Upper lobe of left lung (tissue), 6 donors: ENCODE results near the gene FOXS1. TPM values are rescaled to one million over a fixed set of nuclear protein-coding genes. Genes with fewer than 3 reads are reported as not detected.
A peak's percentile ranks its signal among the peaks of the same experiment; 100 is the strongest.

ENCODE experiments used
- ATAC-seq, 2 donors: fragments of 200-7000 bp; cut with Tn5 transposase; one replicate each; pipeline ENCODE4 v1.9.1; 2022; ENCODE audit warnings: mild to moderate bottlenecking in 2 of 2, moderate library complexity in 2 of 2; ENCODE audit not compliant: low FRiP score in 2 of 2
- DNase-seq, 2 donors: peaks; one replicate each; pipeline ENCODE4 v3.0.0-alpha.2; 2019 to 2020
- H3K27ac ChIP-seq, 4 donors: fragments of 200-600 bp; sonication (generic); one replicate each; pipeline ENCODE4 v1.5.1; 2016 to 2019
- H3K27me3 ChIP-seq, 4 donors: fragments of 200-600 bp; sonication (generic); one replicate each; pipeline ENCODE4 v1.5.1; 2017 to 2019
- H3K36me3 ChIP-seq, 4 donors: fragments of 200-600 bp; sonication (generic); one replicate each; pipeline ENCODE4 v1.5.1; 2016 to 2019
- H3K4me1 ChIP-seq, 4 donors: fragments of 200-600 bp; sonication (generic); one replicate each; pipeline ENCODE4 v1.5.1; 2018 to 2019
- H3K4me3 ChIP-seq, 4 donors: fragments of 200-600 bp; sonication (generic); one replicate each; pipeline ENCODE4 v1.5.1; 2017 to 2019; ENCODE audit warnings: mild to moderate bottlenecking in 2 of 4, moderate library complexity in 1 of 4
- H3K9me3 ChIP-seq, 4 donors: fragments of 200-600 bp; sonication (generic); one replicate each; pipeline ENCODE4 v1.5.1; 2018 to 2019
- CTCF ChIP-seq, 6 experiments: fragments of 450-650 bp in 4 of 6; fragments of 200-600 bp in 2 of 6; sonication (generic) in 2 of 6; IDR thresholded peaks; one replicate each; pipeline ENCODE4 v1.5.1; 2016 to 2019; ENCODE audit warnings: antibody characterized with exemption in 6 of 6
- EP300 ChIP-seq, 4 donors: sonication (generic); formaldehyde crosslinking; IDR thresholded peaks; one replicate each; pipeline ENCODE4 v1.5.1; 2017; ENCODE audit warnings: antibody characterized with exemption in 4 of 4, control low read depth in 2 of 4
- POLR2A ChIP-seq, 4 donors: fragments of 450-650 bp; IDR thresholded peaks; one replicate each; pipeline ENCODE4 v1.5.1; 2016 to 2017; ENCODE audit warnings: antibody characterized with exemption in 4 of 4, mild to moderate bottlenecking in 2 of 4
- POLR2AphosphoS5 ChIP-seq, 2 donors: sonication (generic); formaldehyde crosslinking; IDR thresholded peaks; one replicate each; pipeline ENCODE4 v1.5.1; 2017; ENCODE audit warnings: antibody characterized with exemption in 2 of 2
- WGBS, 2 donors: methylation state at CpG; one replicate each; pipeline ENCODE4 v1.1.5; 2017 to 2018; 5-methylcytosine and 5-hydroxymethylcytosine counted together
- total RNA-seq, 6 donors: library from RNA; depleted of rRNA in 4 of 6; stranded (reverse); fragments of >200 nt in 4 of 6; gene quantifications; one replicate each; pipeline versions ENCODE4 v1.1.0 to v1.2.1, GENCODE V29; 2016 to 2021
- donor health status: DM: no; HTN: no; CAD: no; lungs with moderate emphysema.
- donor health status: DM: no; HTN: yes; CAD: no; lungs with severe emphysema.

Gene FOXS1
- total RNA-seq, 6 donors from 2014 or later, result 0.91 to 1.7 (median 1.3) TPM; not detected in 3

GRCh38 chr20:31862157-31862470, 16.7 kb upstream of the FOXS1 start:
- ATAC-seq (no peak), DNase-seq (no peak)
- Histone ChIP-seq H3K36me3 (no peaks in the 10 kb centered on the region), H3K27ac (no peak overlapping the region), H3K4me3 (peak overlapping the region in 1 of 4 donors; percentile 58), H3K9me3 (no peaks in the 10 kb centered on the region), H3K4me1 (peaks cover 16 to 17% (median 16%) of the 10 kb centered on the region in 4 donors), H3K27me3 (peaks cover 0 to 11% (median 6%) of the 10 kb centered on the region in 4 donors)
- TF ChIP-seq EP300 (IDR thresholded peaks at IDR 0.05), result no peak
- 76 to 80% methylated on average over 5 of the region's 5 CpGs for WGBS, 2 donors

- no peak for TF ChIP-seq EP300 (IDR thresholded peaks at IDR 0.05)
- no peak for TF ChIP-seq POLR2A (IDR thresholded peaks at IDR 0.05)
- TF ChIP-seq POLR2AphosphoS5 (IDR thresholded peaks at IDR 0.05), result no peak
- TF ChIP-seq CTCF (IDR thresholded peaks at IDR 0.05), result no peak
- Histone ChIP-seq H3K36me3 (no peaks in the 10 kb centered on the region), H3K4me3 (peak overlapping the region; percentile 15 to 73 (median 54)), H3K27ac (peak overlapping the region in 1 of 4 donors; percentile 18), H3K4me1 (peaks cover 16 to 17% (median 16%) of the 10 kb centered on the region in 4 donors), H3K27me3 (peaks cover 0 to 11% (median 6%) of the 10 kb centered on the region in 4 donors), H3K9me3 (no peaks in the 10 kb centered on the region)
- DNase-seq (peak; percentile 38 to 92), ATAC-seq (peak in 1 of 2 donors; percentile 88)
- WGBS, 2 donors, result 17 to 22% methylated on average over 13 to 28 of the region's 60 CpGs
Observed at GRCh38 chr20:31861385-31862156, 16.2 kb upstream of the FOXS1 start.

GRCh38 chr20:31861135-31861384, 15.7 kb upstream of the FOXS1 start:
- peak overlapping the region; percentile 15 to 73 (median 54) for H3K4me3 ChIP-seq
- H3K27ac ChIP-seq, result peak overlapping the region in 1 of 4 donors; percentile 18
- peaks cover 16 to 17% (median 16%) of the 10 kb centered on the region in 4 donors for H3K4me1 ChIP-seq
- no peaks in the 10 kb centered on the region for H3K9me3 ChIP-seq
- 3% methylated on average over 6 to 7 of the region's 20 CpGs for WGBS, 2 donors
- no peaks in the 10 kb centered on the region for H3K36me3 ChIP-seq
- peak in 1 of 2 donors; percentile 86 for DNase-seq
- TF ChIP-seq CTCF (IDR thresholded peaks at IDR 0.05) (no peak), POLR2AphosphoS5 (IDR thresholded peaks at IDR 0.05) (no peak), POLR2A (IDR thresholded peaks at IDR 0.05) (no peak), EP300 (IDR thresholded peaks at IDR 0.05) (no peak)
- H3K27me3 ChIP-seq, result peaks cover 0 to 11% (median 6%) of the 10 kb centered on the region in 4 donors
- peak in 1 of 2 donors; percentile 23 for ATAC-seq

GRCh38 chr20:31860390-31861134, 15.2 kb upstream of the FOXS1 start:
- Histone ChIP-seq H3K4me3 (peak overlapping the region in 3 of 4 donors; percentile 49 to 73 (median 58)), H3K27ac (no peak overlapping the region), H3K36me3 (no peaks in the 10 kb centered on the region), H3K27me3 (peaks cover 0 to 11% (median 6%) of the 10 kb centered on the region in 4 donors), H3K9me3 (no peaks in the 10 kb centered on the region), H3K4me1 (peaks cover 16 to 17% (median 16%) of the 10 kb centered on the region in 4 donors)
- DNase-seq, result no peak
- TF ChIP-seq EP300 (IDR thresholded peaks at IDR 0.05) (no peak), POLR2AphosphoS5 (IDR thresholded peaks at IDR 0.05) (no peak), POLR2A (IDR thresholded peaks at IDR 0.05) (no peak), CTCF (IDR thresholded peaks at IDR 0.05) (no peak)
- 23% methylated on average over 11 to 15 of the region's 15 CpGs for WGBS, 2 donors
- ATAC-seq, result peak in 1 of 2 donors; percentile 64

- TF ChIP-seq POLR2AphosphoS5 (IDR thresholded peaks at IDR 0.05), result no peak
- no peak for TF ChIP-seq POLR2A (IDR thresholded peaks at IDR 0.05)
- no peak for TF ChIP-seq CTCF (IDR thresholded peaks at IDR 0.05)
- no peak for TF ChIP-seq EP300 (IDR thresholded peaks at IDR 0.05)
- peaks cover 0 to 11% (median 6%) of the 10 kb centered on the region in 4 donors for H3K27me3 ChIP-seq
- no peaks in the 10 kb centered on the region for H3K9me3 ChIP-seq
- DNase-seq (no peak), ATAC-seq (no peak)
- peaks cover 16 to 17% (median 16%) of the 10 kb centered on the region in 4 donors for H3K4me1 ChIP-seq
- H3K36me3 ChIP-seq, result no peaks in the 10 kb centered on the region
- WGBS, 2 donors, result 65 to 66% methylated on average over 6 to 7 of the region's 7 CpGs
- H3K27ac ChIP-seq, result no peak overlapping the region
- no peak overlapping the region for H3K4me3 ChIP-seq
Observed at GRCh38 chr20:31859998-31860380, 14.6 kb upstream of the FOXS1 start.
